IPS DF 4.7 (cell line): ENCODE results near the gene NAA16.
"Not testable (repeated sequence)": the region's sequence is repeated elsewhere in the genome, so short reads cannot be mapped to it uniquely, and the experiment has no call there.

Source experiments
- DNase-seq: peaks from one replicate; pipeline ENCODE4 v3.0.0-alpha.2; 2013; ENCODE audit warnings: low spot score; ENCODE audit errors: extremely low read depth

Gene NAA16

DNA sequence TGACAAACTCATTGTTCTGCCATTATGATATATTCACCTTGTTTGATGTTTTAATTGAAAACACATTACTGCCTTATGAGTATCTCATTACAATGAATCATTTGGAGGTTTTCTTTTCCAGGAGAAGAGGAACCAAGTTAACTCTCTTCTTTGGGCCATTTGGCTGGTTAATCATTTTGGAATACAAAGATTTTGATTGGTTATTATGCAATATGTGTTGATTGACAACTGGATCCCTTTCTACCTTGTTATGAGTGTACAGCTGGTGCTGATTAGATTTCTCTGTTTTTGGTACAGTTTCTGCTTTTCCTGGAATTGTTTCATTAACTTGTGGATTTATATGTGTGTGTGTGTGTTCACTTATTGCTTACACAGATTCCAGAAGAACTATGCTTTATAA lies 97.1 kb downstream of the NAA16 start:
- no peak for DNase-seq

DNA sequence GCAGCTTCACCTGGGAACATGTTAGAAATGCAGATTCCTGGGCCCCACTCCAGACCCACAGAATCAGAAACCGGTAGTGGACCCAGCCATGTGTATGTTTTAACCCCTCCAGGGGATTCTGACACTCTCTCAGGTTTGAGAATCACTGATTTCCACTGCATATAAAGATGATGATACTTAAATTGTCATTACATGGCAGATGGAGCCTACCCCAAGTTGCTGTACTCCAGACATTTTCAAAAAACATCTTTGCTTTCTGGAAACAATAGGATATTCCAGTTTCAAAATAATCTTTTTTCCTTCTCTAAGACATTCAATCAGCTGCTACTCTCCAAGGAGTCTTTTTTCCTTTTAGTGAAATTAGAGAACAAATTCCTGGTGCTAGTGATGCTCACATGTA lies 97.7 kb downstream of the NAA16 start:
- no peak for DNase-seq

DNA sequence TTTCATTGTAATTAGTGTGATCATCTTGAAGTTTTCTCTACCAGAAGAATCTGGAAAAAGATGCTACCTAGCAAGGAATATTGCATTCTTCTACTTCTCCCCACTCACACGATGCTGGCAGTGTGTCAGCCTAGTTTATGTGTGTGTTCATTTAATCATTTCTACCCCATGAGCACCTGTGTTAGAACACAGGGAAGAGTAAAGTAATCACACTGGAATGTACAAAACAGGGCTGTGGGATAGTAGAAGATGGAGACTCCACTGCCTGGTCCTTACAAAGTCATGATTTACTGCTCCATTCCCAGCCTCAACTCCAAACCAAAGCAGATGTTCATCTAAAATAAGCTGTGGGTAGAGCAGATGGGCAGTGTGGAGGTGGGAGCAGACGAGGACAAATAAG lies 98.5 kb downstream of the NAA16 start:
- DNase-seq = no peak

DNA sequence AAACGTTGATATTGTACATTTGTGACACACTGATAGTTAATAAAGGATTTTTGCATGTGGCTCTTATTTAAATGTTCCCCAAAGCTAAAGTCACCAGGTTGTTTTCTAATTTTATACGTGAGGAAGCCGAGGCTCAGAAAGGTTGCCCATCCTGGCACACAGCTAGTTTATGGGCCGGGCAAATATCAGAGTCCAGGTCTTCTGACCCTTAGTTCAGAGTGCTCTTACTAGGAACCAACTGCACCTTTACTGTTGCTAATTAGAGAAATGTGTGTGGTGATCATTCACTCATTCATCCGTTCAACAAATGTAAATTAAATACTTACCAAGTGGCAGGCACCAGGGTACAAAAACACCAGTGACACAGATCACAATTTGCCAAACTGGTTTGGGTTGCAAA lies 100.0 kb downstream of the NAA16 start:
- no peak for DNase-seq

DNA sequence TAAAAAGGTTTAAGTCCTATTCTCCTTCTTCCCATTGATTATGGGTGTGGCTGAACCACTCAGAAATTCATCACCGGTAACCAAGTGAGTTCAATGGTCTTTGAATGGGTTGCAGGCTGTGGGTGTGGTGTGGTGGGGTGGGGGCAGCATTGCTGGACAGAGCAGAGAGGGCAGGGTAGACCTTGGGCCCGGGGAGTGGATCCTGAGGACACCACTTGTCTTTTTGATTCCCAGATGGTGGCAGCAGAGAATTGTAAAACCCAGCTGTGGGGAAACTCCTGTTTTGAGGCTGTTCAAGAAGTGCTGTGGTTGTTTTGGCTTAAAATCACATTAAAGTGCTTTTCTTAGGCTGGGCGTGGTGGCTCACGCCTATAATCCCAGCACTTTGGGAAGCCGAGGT lies 100.5 kb downstream of the NAA16 start:
- peak; percentile 5 for DNase-seq

DNA sequence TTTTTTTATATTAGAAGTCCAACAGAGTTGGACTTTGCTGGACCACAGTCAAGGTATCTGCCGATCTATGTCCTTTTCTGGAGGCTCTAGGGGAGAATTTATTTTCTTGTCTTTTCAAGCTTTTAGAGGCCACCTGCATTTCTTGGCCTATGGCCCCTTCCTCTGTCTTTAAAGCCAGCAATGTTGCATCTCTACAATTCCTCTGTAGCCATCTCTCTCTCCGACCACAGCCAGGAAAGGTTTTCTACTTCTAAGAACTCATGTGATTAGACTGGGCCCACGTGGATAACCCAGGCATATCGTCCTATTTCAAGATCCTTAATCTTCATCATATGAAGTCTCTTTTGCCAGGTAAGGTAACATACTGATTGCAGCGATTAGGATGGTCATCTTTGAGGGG lies 102.8 kb downstream of the NAA16 start:
- DNase-seq = no peak

DNA sequence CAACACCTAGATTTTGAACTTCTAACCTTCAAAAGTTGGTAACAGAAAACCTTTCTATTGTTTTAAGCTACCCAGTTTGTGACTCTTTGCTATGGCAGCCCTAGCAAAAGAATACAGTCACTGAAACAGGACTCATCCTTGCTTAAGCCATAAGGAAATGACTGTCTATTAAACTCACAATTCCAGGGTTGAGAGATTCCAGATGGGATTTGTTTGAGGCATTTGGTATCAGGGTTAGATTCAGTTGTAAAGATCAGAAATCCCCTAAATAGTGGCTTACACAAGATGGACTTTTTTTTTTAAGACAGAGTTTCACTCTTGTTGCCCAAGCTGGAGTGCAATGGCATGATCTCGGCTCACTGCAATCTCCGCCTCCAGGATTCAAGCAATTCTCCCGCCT lies 105.2 kb downstream of the NAA16 start:
- DNase-seq = no peak

DNA sequence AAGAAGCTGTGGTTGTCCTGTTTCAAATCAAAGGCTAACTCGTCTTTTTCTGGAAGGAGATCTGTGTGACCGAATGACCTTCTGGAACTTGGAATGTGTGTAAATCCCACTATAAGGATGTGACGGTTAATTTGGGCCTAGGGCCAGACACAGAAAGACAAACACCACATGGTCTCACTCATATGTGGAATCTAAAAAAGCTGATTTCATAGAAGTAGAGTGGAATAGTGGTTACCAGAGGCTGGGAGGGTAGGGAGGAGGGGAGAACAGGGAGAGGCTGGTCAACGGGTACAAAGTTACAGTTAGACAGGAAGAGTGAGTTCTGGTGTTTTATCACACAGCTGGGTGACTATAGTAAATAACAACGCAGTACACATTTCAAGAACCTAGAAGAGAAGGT lies 107.0 kb downstream of the NAA16 start:
- no peak for DNase-seq

DNA sequence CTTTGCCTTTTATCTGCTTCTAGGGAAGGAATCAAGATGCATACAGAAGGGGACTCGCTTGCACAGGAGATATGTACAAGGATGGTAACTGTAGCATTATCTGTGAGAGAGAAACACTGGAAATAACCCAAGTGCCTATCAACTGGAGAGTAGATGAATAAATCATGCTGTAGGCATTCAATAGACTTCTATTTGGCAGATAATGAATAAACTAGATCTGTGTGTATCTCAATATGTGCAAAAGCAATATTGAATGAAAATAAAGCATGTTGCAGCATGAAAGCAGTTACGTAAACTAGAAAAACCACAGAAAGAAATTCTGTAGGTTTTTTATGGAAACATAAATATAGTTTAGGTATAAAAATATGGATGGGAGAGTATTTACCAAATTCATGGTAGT lies 107.7 kb downstream of the NAA16 start:
- DNase-seq = no peak

DNA sequence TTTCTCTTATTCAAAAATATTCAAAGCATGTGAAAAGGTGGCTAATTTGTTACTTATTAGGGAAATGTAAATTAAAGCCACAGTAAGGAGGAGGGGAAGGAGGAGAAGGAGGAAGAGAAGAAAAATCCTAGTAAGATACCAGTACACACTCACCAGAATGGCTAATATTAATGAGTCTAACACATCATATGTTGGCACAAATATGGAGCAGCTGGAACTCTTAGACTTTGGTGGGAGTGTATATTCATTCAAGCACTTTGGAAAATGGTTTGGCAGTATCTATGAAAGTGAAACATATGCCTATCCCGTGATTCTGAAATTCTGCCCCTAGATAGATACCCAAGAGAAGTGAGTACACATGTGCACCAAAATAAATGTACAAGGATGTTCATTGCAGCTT lies 108.1 kb downstream of the NAA16 start:
- no peak for DNase-seq

DNA sequence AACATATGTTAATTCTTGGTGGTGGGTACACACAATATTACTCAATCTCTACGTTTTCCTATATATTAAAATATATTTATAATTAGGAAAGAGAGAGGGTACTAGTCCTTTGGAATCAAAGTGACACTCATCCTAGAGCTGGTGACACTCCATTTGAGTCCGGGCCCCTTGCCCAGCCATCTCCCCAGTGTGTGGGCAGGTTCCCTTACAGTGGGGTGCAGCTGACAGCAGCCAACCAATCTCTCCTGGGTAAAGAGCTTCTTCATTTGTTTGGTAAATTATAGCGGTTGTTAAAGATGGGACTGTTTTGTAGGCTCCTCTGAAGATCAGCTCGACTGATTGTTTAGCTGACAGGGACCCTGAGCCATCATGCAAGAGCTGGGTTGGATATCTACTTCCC lies 109.1 kb downstream of the NAA16 start:
- no peak for DNase-seq

DNA sequence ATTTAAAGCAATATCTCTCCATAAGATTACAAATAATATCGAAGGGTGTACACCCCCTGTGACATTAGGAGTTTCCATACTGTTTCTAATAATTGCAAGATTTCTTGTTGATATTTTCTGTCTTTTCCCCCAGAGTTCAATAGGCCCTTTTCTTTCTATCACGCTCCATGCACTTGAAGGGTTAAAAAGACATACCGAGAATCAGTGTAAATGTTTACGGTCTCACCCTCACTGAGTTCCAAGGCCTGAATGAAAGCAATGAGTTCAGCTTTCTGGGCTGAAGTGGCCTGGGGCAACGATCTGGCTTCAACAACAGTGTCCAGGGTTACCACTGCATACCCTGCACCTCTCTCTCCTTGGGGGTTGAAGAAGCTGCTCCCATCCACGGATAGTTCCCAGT lies 110.3 kb downstream of the NAA16 start:
- not testable (repeated sequence) for DNase-seq

DNA sequence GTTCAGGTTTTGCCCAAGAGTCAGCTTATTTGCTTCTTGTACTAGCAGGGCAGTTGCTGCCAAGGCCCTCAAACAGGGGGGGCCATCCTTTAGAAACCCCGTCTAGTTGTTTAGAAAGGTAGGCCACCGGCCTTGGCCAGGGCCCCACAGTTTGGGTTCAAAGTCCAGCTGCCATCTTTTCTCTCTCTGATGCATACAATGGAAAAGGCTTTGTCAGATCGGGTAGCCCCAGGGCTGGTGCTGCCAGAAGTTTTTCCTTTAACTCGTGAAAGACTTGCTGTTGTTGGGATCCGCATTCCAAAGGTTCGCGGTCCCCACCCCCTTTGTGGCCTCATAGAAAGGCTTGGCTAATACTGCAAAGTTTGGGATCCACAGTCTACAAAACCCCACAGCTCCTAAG lies 110.9 kb downstream of the NAA16 start:
- DNase-seq = not testable (repeated sequence)

DNA sequence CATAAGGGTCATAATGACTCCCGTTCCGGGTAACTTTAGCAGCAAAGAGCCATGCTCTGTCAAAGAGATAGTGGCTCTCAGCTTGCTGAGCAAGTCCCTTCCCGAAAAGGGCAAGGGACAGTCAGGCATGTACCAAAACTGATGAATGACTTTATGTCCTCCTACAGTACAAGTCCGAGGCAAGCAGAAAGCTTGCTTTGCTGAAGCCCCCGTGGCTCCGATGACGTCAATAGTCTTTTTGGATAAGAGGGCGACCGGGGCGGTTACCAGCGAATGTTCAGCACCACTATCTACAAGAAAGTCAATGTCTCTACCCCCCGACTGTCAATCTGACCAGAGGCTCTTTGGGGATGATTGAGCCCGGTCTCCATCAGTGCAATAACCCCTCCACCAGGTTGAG lies 112.2 kb downstream of the NAA16 start:
- DNase-seq = not testable (repeated sequence)

DNA sequence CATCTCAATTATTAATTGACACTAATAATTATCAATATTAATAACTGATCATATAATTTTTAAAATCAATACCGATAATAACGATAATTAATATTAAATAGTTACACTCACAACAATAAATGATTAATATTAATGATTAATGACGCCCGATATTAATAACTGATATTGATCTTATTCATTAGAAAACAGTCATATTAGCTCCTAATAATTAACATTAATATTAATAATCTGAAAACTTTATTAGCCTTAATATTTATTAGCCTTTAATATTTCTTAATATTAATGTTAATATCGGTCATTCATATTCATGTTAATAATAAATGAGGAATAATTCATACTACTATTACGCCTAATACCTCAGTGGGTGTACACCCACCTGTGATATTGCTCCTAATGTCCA lies 113.6 kb downstream of the NAA16 start:
- not testable (repeated sequence) for DNase-seq

DNA sequence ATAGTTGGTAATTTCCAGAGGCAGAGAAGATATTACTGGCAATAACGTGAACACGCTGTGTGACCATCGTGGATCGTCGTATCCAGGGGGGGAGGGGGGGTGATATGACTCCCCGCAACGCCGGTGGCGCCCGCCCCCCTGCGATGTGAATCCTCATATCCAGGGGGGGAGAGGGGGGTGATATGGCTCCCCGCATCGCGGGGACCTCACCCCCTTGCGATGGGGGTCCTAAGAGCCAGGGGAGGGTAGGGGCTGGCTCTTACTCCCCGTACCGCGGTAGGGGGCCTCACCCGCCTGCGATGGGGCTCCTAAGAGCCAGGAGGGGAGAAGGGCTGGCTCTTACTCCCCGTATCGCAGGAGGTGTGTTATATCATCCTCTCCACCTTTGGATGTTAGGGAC lies 115.0 kb downstream of the NAA16 start:
- no peak for DNase-seq
